Prostate gland (tissue), 2 donors: ENCODE data around the gene HRCT1. TPM values are rescaled to one million over a fixed set of nuclear protein-coding genes. Genes with fewer than 3 reads are reported as not detected.

Experiments
- DNase-seq: peaks from one replicate; pipeline ENCODE4 v3.0.0-alpha.2; 2019; ENCODE audit warnings: low spot score
- H3K27ac ChIP-seq, 2 donors: fragments of 200-600 bp; sonication (generic); 2 replicates each; pipeline ENCODE4 v1.5.1; 2017 to 2019
- H3K27me3 ChIP-seq: fragments of 200-600 bp; sonication (generic); replicated peaks from 2 replicates; pipeline ENCODE4 v1.5.1; 2019; ENCODE audit not compliant: insufficient read depth
- H3K36me3 ChIP-seq, 2 donors: fragments of 200-600 bp; sonication (generic); 1 replicate in 1 of 2; 2 replicates in 1 of 2; pipeline versions ENCODE4 v1.5.1 to v1.8.1; 2017 to 2019
- H3K4me1 ChIP-seq: fragments of 200-600 bp; sonication (generic); replicated peaks from 2 replicates; pipeline ENCODE4 v1.5.1; 2019
- H3K4me3 ChIP-seq, 2 donors: fragments of 200-600 bp; sonication (generic); 2 replicates each; pipeline ENCODE4 v1.5.1; 2017 to 2019
- H3K9me3 ChIP-seq: fragments of 200-600 bp; sonication (generic); 2 replicates; pipeline ENCODE4 v1.5.1; 2017
- CTCF ChIP-seq, 4 experiments: fragments of 200-600 bp in 2 of 4; fragments of 450-650 bp in 2 of 4; sonication (generic) in 2 of 4; IDR thresholded peaks; 1 replicate in 3 of 4; 2 replicates in 1 of 4; pipeline ENCODE4 v1.5.1; 2016 to 2019; ENCODE audit warnings: antibody characterized with exemption in 4 of 4, mild to moderate bottlenecking in 2 of 4, moderate library complexity in 2 of 4
- POLR2A ChIP-seq: fragments of 450-650 bp; IDR thresholded peaks from one replicate; pipeline ENCODE4 v1.6.1; 2016; ENCODE audit warnings: antibody characterized with exemption, mild to moderate bottlenecking
- POLR2AphosphoS5 ChIP-seq: sonication (generic); formaldehyde crosslinking; IDR thresholded peaks from one replicate; pipeline ENCODE4 v1.6.1; 2017; ENCODE audit warnings: antibody characterized with exemption
- WGBS: methylation state at CpG from one replicate; pipeline ENCODE4 v1.1.5; 2018; 5-methylcytosine and 5-hydroxymethylcytosine counted together
- intact Hi-C: fragments of 100-400 bp; cut with DNase I; formaldehyde crosslinking; loops from one replicate; pipeline ENCODE4 v1.14.2; 2022
- total RNA-seq, 2 donors: library from RNA; depleted of rRNA; stranded (reverse); fragments of >200 nt; gene quantifications; one replicate each; pipeline ENCODE4 v1.1.0, GENCODE V29; 2016

The HRCT1 gene
- total RNA-seq, 2 donors from 2014 or later: 1.3 to 1.5 TPM

- intact Hi-C loops: no loop called here
- WGBS: 71% methylated on average over 6 of the region's 6 CpGs
- no peak overlapping the region for H3K4me3 ChIP-seq
- H3K27me3 ChIP-seq: no peaks in the 10 kb centered on the region
- no peaks in the 10 kb centered on the region for H3K9me3 ChIP-seq
- no peak overlapping the region for H3K27ac ChIP-seq
- H3K4me1 ChIP-seq: no peaks in the 10 kb centered on the region
- DNase-seq: no peak
- TF ChIP-seq CTCF (IDR thresholded peaks at IDR 0.05) (no peak), POLR2A (no peak), POLR2AphosphoS5 (no peak)
- no peaks in the 10 kb centered on the region for H3K36me3 ChIP-seq
These were observed 46.7 kb downstream of the HRCT1 start for GRCh38 chr9:35952526-35953191.

- Histone ChIP-seq H3K9me3 (no peaks in the 10 kb centered on the region), H3K4me3 (no peak overlapping the region), H3K27ac (no peak overlapping the region), H3K4me1 (no peaks in the 10 kb centered on the region), H3K36me3 (no peaks in the 10 kb centered on the region), H3K27me3 (no peaks in the 10 kb centered on the region)
- intact Hi-C loops: loop anchor here (5.0 kb wide), 1 partner anchor 67 kb away; no protein-coding TSS in a partner anchor
- peak in 3 of 4 experiments; percentile 76 to 84 (median 80) for TF ChIP-seq CTCF (IDR thresholded peaks at IDR 0.05)
- peak; percentile 17 for TF ChIP-seq POLR2AphosphoS5
- TF ChIP-seq POLR2A: no peak
- WGBS: 5% methylated on average over 6 of the region's 6 CpGs
- DNase-seq: peak; percentile 60
These were observed 49.0 kb downstream of the HRCT1 start for GRCh38 chr9:35954942-35955546.

- H3K27me3 ChIP-seq: no peaks in the 10 kb centered on the region
- no peak overlapping the region for H3K4me3 ChIP-seq
- intact Hi-C loops: loop anchor here (5.0 kb wide), 1 partner anchor 66 kb away; no protein-coding TSS in a partner anchor
- no peaks in the 10 kb centered on the region for H3K9me3 ChIP-seq
- WGBS: 88% methylated on average over 5 of the region's 5 CpGs
- no peak overlapping the region for H3K27ac ChIP-seq
- no peak for TF ChIP-seq CTCF (IDR thresholded peaks at IDR 0.05)
- TF ChIP-seq POLR2A: no peak
- H3K36me3 ChIP-seq: no peaks in the 10 kb centered on the region
- no peak for DNase-seq
- no peaks in the 10 kb centered on the region for H3K4me1 ChIP-seq
These were observed 50.6 kb downstream of the HRCT1 start for GRCh38 chr9:35956651-35957050.

Other genes with a start within 250 kb of the HRCT1 start
- over 10,000 TPM in 1 of 2 donors, 1,000 to 10,000 TPM in 1; 1,879 to 13,864 TPM for gene RMRP, start 248.2 kb upstream of the HRCT1 start, total RNA-seq
- gene CCDC107, start 247.9 kb upstream of the HRCT1 start, total RNA-seq: 10 to 100 TPM; 22.8 to 26.2 TPM
- 1 to 10 TPM; 1.1 to 1.8 TPM for gene ARHGEF39, start 241.0 kb upstream of the HRCT1 start, total RNA-seq
- gene CA9, start 232.3 kb upstream of the HRCT1 start, total RNA-seq: not detected
- gene TPM2, start 216.3 kb upstream of the HRCT1 start, total RNA-seq: 1,000 to 10,000 TPM; 1,037 to 1,042 TPM
- 100 to 1,000 TPM; 167 to 315 TPM for gene TLN1, start 174.0 kb upstream of the HRCT1 start, total RNA-seq
- 100 to 1,000 TPM in 1 of 2 donors, 10 to 100 TPM in 1; 60.9 to 120 TPM for gene CREB3, start 173.5 kb upstream of the HRCT1 start, total RNA-seq
- 10 to 100 TPM; 48.5 to 55.4 TPM for gene GBA2, start 157.0 kb upstream of the HRCT1 start, total RNA-seq
- 10 to 100 TPM; 19.4 to 30.3 TPM for gene RGP1, start 156.9 kb upstream of the HRCT1 start, total RNA-seq
- not detected for gene MSMP, start 151.9 kb upstream of the HRCT1 start, total RNA-seq
- gene NPR2, start 114.6 kb upstream of the HRCT1 start, total RNA-seq: 10 to 100 TPM; 17.3 to 33.2 TPM
- gene SPAG8, start 93.9 kb upstream of the HRCT1 start, total RNA-seq: 1 to 10 TPM in 1 of 2 donors, under 1 TPM in 1; 0.68 to 9.2 TPM
- 10 to 100 TPM; 38.6 to 39.7 TPM for gene HINT2, start 91.2 kb upstream of the HRCT1 start, total RNA-seq
- gene FAM221B, start 77.5 kb upstream of the HRCT1 start, total RNA-seq: 1 to 10 TPM in 1 of 2 donors, under 1 TPM in 1; 0.46 to 5.1 TPM
- gene TMEM8B, start 77.0 kb upstream of the HRCT1 start, total RNA-seq: 10 to 100 TPM; 15.8 to 25.9 TPM
- not detected for gene OR13J1, start 35.8 kb upstream of the HRCT1 start, total RNA-seq
- gene SPAAR, start 3.3 kb downstream of the HRCT1 start, total RNA-seq: 10 to 100 TPM in 1 of 2 donors, under 1 TPM in 1; 0.64 to 31.4 TPM
- not detected for gene OR2S2, start 52.0 kb downstream of the HRCT1 start, total RNA-seq
- gene RECK, start 130.7 kb downstream of the HRCT1 start, total RNA-seq: 1 to 10 TPM; 6.1 to 7.7 TPM
- gene GLIPR2, start 230.5 kb downstream of the HRCT1 start, total RNA-seq: 10 to 100 TPM; 21.6 to 36.5 TPM